ENCODE data around the gene ITPR2. TPM values are rescaled to one million over a fixed set of nuclear protein-coding genes. Genes with fewer than 3 reads are reported as not detected.

The ITPR2 gene
- total RNA-seq, 1 experiment from 2014 or later = 41.6 TPM

DNA sequence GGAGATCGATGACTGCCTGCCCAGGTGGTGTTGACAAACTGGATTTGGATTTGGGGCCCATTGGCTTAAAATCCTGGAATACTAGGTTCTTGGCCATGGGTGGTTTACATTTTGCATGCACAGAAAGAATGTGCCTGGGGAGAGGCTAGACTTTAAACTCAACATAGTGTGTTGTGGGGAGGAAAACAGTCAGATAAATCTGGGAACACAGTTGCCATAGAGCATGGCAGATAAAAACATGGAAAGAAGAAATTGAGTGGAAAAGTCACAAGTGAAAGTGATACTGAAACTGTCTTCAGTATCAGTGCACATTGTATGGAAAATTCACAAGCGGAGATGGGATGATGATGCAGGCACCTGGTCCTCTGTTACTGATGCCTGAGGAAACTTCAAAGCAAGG is 542.4 kb downstream of the ITPR2 start:
- Histone ChIP-seq H3K9me3 (0 out of 2 replicates have a peak, but pooled peaks cover 2% of the 10 kb centered on the region), H3K4me3 (ENCODE audit: low read depth, low read length) (no peak overlapping the region), H3K27me3 (replicated peaks; ENCODE audit: control insufficient read depth, insufficient read depth, low read length) (no peaks in the 10 kb centered on the region), H3K4me1 (no peaks in the 10 kb centered on the region), H3K36me3 (ENCODE audit: control insufficient read depth, insufficient read depth, low read length) (no peaks in the 10 kb centered on the region)
- ChIA-PET POLR2A (no interaction called here), CTCF (no interaction called here)
- TF ChIP-seq CTCF (IDR thresholded peaks at IDR 0.05; ENCODE audit: insufficient read depth in 1 of 2, low read depth in 1 of 2, low read length in 1 of 2, severe bottlenecking in 1 of 2, unreplicated experiment in 1 of 2) = no peak
- Mint-ChIP-seq H3K27me3 (ENCODE audit: insufficient read depth, unreplicated experiment) (no peaks in the 10 kb centered on the region), H3K27ac (ENCODE audit: unreplicated experiment) (no peak overlapping the region), H3K9me3 (ENCODE audit: unreplicated experiment) (no peaks in the 10 kb centered on the region), H3K36me3 (ENCODE audit: insufficient read depth, unreplicated experiment) (no peaks in the 10 kb centered on the region), H3K4me3 (ENCODE audit: unreplicated experiment) (no peak overlapping the region), H3K4me1 (ENCODE audit: low read depth, unreplicated experiment) (peaks cover 7% of the 10 kb centered on the region)
- intact Hi-C loops (cut with micrococcal nuclease; ENCODE audit: unreplicated experiment) = no loop called here
- DNase-seq = no peak
- BruUV-seq (replicated peaks) = no TSS peak

GRCh38 chr12:26287671-26288381 is 545.2 kb downstream of the ITPR2 start:
- Histone ChIP-seq H3K36me3 (ENCODE audit: control insufficient read depth, insufficient read depth, low read length) (no peaks in the 10 kb centered on the region), H3K27me3 (replicated peaks; ENCODE audit: control insufficient read depth, insufficient read depth, low read length) (no peaks in the 10 kb centered on the region), H3K4me1 (no peaks in the 10 kb centered on the region), H3K4me3 (ENCODE audit: low read depth, low read length) (no peak overlapping the region), H3K9me3 (0 out of 2 replicates have a peak, but pooled peaks cover 2% of the 10 kb centered on the region)
- no peak for TF ChIP-seq CTCF (IDR thresholded peaks at IDR 0.05; ENCODE audit: insufficient read depth in 1 of 2, low read depth in 1 of 2, low read length in 1 of 2, severe bottlenecking in 1 of 2, unreplicated experiment in 1 of 2)
- no peaks in the 10 kb centered on the region for H3K36me3 Mint-ChIP-seq (ENCODE audit: insufficient read depth, unreplicated experiment)
- H3K27me3 Mint-ChIP-seq (ENCODE audit: insufficient read depth, unreplicated experiment) = no peaks in the 10 kb centered on the region
- DNase-seq = no peak
- no peaks in the 10 kb centered on the region for H3K9me3 Mint-ChIP-seq (ENCODE audit: unreplicated experiment)
- ChIA-PET CTCF (no interaction called here), POLR2A (no interaction called here)
- H3K27ac Mint-ChIP-seq (ENCODE audit: unreplicated experiment) = no peak overlapping the region
- intact Hi-C loops (cut with micrococcal nuclease; ENCODE audit: unreplicated experiment) = no loop called here
- no TSS peak for BruUV-seq (replicated peaks)
- H3K4me3 Mint-ChIP-seq (ENCODE audit: unreplicated experiment) = no peak overlapping the region
- peaks cover 7% of the 10 kb centered on the region for H3K4me1 Mint-ChIP-seq (ENCODE audit: low read depth, unreplicated experiment)

Other genes starting within 250 kb of the ITPR2 start
- 40.1 and 41.5 TPM in 2 replicates for gene INTS13, start 104.8 kb upstream of the ITPR2 start, total RNA-seq (2022)
- gene FGFR1OP2, start 105.3 kb upstream of the ITPR2 start, total RNA-seq (2022) = 77.9 and 86.9 TPM in 2 replicates
- 82.9 and 83.0 TPM in 2 replicates for gene TM7SF3, start 181.2 kb upstream of the ITPR2 start, total RNA-seq (2022)
- 86.8 and 87.0 TPM in 2 replicates for gene MED21, start 189.4 kb upstream of the ITPR2 start, total RNA-seq (2022)
- not detected in 2 replicates for gene C12orf71, start 249.4 kb upstream of the ITPR2 start, total RNA-seq (2022)

Measured in Caco-2 (cell line).